ENCODE results near the gene ALK.

The ALK gene

DNA sequence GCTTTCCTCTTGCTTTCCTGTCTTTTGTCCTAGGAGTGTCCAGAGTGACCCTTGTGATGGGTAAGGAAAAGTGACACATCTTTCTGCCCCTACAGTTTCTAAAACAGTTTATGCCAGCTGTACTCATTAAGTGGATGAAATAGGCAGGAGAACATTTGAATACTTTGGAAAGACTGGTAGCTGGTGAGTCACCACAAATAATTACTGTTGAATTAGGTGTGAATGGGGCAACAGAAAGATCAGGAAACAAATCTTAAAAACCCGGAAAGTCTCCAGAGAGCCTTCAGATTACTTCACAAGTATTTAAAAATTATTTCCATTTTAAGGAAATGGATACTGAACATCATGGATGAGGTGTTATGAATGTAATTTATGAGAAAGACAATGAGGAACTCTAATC is 527.7 kb downstream of the ALK start:
- Histone ChIP-seq H3K4me3 (ENCODE audit: low read depth, low read length) (no peak overlapping the region), H3K4me1 (ENCODE audit: control insufficient read depth, insufficient read depth, low read length) (peaks cover 6% of the 10 kb centered on the region), H3K9me3 (ENCODE audit: control insufficient read depth, insufficient read depth, low read depth, low read length) (no peaks in the 10 kb centered on the region), H3K27ac (ENCODE audit: extremely low read depth, low read depth, low read length) (no peak overlapping the region), H3K36me3 (ENCODE audit: control insufficient read depth in 2 of 2, insufficient read depth in 1 of 2, low read length in 2 of 2) (no peaks in the 10 kb centered on the region)
- no peak for TF ChIP-seq ZNF777 (tag by site-specific recombination; IDR thresholded peaks at IDR 0.05; ENCODE audit: borderline replicate concordance)
- TF ChIP-seq ZNF10 (tag by site-specific recombination; IDR thresholded peaks at IDR 0.05) = no peak
- TF ChIP-seq ZNF768 (tag by site-specific recombination; IDR thresholded peaks at IDR 0.05) = no peak
- TF ChIP-seq ZNF501 (tag by site-specific recombination; IDR thresholded peaks at IDR 0.05) = no peak
- TF ChIP-seq ZXDB (tag by site-specific recombination; IDR thresholded peaks at IDR 0.05) = no peak
- TF ChIP-seq ZNF521 (tag by site-specific recombination; IDR thresholded peaks at IDR 0.05) = no peak
- no peak for TF ChIP-seq ZNF202 (tag by site-specific recombination; IDR thresholded peaks at IDR 0.05; ENCODE audit: borderline replicate concordance)
- no peak for TF ChIP-seq ZNF585B (tag by site-specific recombination; IDR thresholded peaks at IDR 0.05)
- TF ChIP-seq KLF9 (tag by site-specific recombination; IDR thresholded peaks at IDR 0.05; ENCODE audit: low read depth) = no peak
- TF ChIP-seq ZNF555 (tag by site-specific recombination; conservative IDR thresholded peaks at IDR 0.05) = no peak
- no peak for TF ChIP-seq HOXA7 (CRISPR knock-in tag; IDR thresholded peaks at IDR 0.05; ENCODE audit: borderline replicate concordance)
- ChIA-PET CTCF (no interaction called here), POLR2A (no interaction called here)

DNA sequence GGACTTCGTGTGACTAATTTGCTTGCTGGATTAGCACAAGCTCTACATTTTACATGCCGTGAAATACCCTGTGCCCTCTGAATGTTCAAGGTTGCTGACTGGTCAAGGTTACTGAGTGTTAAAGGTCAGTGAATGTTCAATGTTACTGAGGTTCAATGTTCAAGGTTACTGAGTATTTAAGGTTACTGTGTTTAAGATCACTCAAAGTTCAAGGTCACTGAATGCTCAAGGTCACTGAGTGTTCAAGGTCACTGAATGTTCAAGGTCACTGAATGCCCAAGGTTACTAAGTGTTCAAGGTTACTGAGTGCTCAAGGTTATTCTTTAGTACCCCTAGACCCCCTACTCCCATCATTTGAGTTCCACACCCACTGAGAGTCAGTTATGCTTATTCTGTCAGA is 528.6 kb downstream of the ALK start:
- TF ChIP-seq ZNF404 (tag by site-specific recombination; IDR thresholded peaks at IDR 0.05) (no peak), ZNF174 (tag by site-specific recombination; IDR thresholded peaks at IDR 0.05) (no peak), ZNF529 (tag by site-specific recombination; IDR thresholded peaks at IDR 0.05; ENCODE audit: insufficient replicate concordance) (no peak), ZNF354C (tag by site-specific recombination; IDR thresholded peaks at IDR 0.05; ENCODE audit: borderline replicate concordance, low read depth) (no peak), EGR2 (tag by site-specific recombination; IDR thresholded peaks at IDR 0.05; ENCODE audit: low read depth) (no peak), ZNF140 (tag by site-specific recombination; IDR thresholded peaks at IDR 0.05) (no peak), ZNF266 (tag by site-specific recombination; IDR thresholded peaks at IDR 0.05; ENCODE audit: low read depth) (no peak), FEZF1 (tag by site-specific recombination; IDR thresholded peaks at IDR 0.05) (no peak), BCL11B (tag by site-specific recombination; IDR thresholded peaks at IDR 0.05; ENCODE audit: low read depth) (no peak), ZNF121 (tag by site-specific recombination; IDR thresholded peaks at IDR 0.05) (no peak), ZNF221 (tag by site-specific recombination; IDR thresholded peaks at IDR 0.05; ENCODE audit: borderline replicate concordance) (no peak), ZNF138 (tag by site-specific recombination; IDR thresholded peaks at IDR 0.05; ENCODE audit: borderline replicate concordance) (no peak), ZNF571 (tag by site-specific recombination; IDR thresholded peaks at IDR 0.05) (no peak), YY2 (tag by site-specific recombination; IDR thresholded peaks at IDR 0.05) (no peak), ZNF544 (tag by site-specific recombination; IDR thresholded peaks at IDR 0.05) (no peak), ZNF23 (tag by site-specific recombination; IDR thresholded peaks at IDR 0.05; ENCODE audit: borderline replicate concordance) (no peak), GLI2 (tag by site-specific recombination; IDR thresholded peaks at IDR 0.05; ENCODE audit: borderline replicate concordance, low read depth) (no peak), ZNF549 (tag by site-specific recombination; IDR thresholded peaks at IDR 0.05) (no peak)
- TF ChIP-seq, protein P1, sequence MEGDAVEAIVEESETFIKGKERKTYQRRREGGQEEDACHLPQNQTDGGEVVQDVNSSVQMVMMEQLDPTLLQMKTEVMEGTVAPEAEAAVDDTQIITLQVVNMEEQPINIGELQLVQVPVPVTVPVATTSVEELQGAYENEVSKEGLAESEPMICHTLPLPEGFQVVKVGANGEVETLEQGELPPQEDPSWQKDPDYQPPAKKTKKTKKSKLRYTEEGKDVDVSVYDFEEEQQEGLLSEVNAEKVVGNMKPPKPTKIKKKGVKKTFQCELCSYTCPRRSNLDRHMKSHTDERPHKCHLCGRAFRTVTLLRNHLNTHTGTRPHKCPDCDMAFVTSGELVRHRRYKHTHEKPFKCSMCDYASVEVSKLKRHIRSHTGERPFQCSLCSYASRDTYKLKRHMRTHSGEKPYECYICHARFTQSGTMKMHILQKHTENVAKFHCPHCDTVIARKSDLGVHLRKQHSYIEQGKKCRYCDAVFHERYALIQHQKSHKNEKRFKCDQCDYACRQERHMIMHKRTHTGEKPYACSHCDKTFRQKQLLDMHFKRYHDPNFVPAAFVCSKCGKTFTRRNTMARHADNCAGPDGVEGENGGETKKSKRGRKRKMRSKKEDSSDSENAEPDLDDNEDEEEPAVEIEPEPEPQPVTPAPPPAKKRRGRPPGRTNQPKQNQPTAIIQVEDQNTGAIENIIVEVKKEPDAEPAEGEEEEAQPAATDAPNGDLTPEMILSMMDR (tag by site-specific recombination; IDR thresholded peaks at IDR 0.05) = no peak
- TF ChIP-seq, protein P2, sequence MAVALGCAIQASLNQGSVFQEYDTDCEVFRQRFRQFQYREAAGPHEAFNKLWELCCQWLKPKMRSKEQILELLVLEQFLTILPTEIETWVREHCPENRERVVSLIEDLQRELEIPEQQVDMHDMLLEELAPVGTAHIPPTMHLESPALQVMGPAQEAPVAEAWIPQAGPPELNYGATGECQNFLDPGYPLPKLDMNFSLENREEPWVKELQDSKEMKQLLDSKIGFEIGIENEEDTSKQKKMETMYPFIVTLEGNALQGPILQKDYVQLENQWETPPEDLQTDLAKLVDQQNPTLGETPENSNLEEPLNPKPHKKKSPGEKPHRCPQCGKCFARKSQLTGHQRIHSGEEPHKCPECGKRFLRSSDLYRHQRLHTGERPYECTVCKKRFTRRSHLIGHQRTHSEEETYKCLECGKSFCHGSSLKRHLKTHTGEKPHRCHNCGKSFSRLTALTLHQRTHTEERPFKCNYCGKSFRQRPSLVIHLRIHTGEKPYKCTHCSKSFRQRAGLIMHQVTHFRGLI (tag by site-specific recombination; IDR thresholded peaks at IDR 0.05) = no peak
- POLR2A ChIA-PET = no interaction called here
- H3K4me1 ChIP-seq (ENCODE audit: control insufficient read depth, insufficient read depth, low read length) = no peaks in the 10 kb centered on the region; the same call in 1 of the 2 replicates
- H3K4me3 ChIP-seq (ENCODE audit: low read depth, low read length) = no peak overlapping the region
- no peaks in the 10 kb centered on the region for H3K9me3 ChIP-seq (ENCODE audit: control insufficient read depth, insufficient read depth, low read depth, low read length)
- CTCF ChIA-PET = no interaction called here
- no peak overlapping the region for H3K27ac ChIP-seq (ENCODE audit: extremely low read depth, low read depth, low read length)
- no peaks in the 10 kb centered on the region for H3K36me3 ChIP-seq (ENCODE audit: control insufficient read depth in 2 of 2, insufficient read depth in 1 of 2, low read length in 2 of 2)

All from HEK293 (cell line).